NCI-H1105 treated with DMSO at 0.1 percent for 48 hours (cell line): ENCODE measurements around the gene TOR1AIP2.
"Not testable (repeated sequence)": the region's sequence is repeated elsewhere in the genome, so short reads cannot be mapped to it uniquely, and the experiment has no call there.

ENCODE experiments used
- DNase-seq: peaks from one replicate; lab custom pipeline; 2025; lab: John Stamatoyannopoulos, UW

The TOR1AIP2 gene

DNA sequence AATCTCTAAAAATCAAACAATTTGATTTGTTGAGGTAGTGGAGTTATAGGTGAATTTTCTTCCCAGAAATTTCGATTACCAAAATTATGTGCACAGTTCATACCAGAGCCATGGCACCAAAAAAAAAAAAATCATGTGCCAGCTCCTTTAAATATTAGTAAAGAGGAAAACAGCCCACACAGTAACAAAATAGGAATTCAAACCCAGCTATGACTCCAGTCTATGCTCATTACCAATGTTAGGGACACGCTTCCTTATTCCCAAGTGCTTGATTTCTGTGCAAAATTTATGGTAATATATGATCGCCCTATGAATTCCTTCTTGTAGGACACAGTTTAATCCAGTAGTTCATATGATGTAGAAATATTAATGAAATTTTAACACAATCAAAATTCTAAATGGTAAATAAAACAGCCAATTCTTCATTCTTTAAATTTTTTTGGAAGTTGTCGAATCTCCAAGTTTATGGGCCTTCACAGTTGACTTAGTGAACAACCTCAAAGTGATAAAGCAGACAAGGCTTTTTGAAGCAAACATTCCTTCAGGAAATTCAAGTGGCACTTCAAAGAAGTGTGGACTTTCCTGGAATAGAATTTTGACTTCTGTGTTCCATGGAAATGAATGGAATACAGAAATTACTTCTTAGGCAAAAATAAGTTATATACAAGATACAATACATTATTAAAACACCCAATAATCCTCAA, 1.9 kb downstream of the TOR1AIP2 start:
- no peak for DNase-seq

DNA sequence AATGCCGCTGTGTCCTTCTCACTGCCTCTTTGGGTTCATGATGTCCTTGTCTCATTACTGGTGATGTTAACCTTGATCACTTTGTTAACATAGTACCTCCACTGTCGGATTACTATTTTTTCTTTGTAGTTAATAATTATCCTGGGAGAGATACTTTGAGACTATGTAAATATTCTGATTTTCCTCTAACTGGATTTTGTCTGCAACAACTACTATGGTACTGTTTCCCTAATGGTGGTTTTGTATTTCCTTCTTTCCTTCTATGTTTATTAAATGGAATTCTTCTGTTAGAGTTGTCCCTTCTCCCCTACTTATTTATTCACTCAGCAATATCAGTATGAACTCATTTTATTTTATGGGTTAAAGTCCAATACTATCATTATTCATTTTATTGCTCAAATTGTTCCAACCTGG, 4.2 kb downstream of the TOR1AIP2 start:
- no peak for DNase-seq

DNA sequence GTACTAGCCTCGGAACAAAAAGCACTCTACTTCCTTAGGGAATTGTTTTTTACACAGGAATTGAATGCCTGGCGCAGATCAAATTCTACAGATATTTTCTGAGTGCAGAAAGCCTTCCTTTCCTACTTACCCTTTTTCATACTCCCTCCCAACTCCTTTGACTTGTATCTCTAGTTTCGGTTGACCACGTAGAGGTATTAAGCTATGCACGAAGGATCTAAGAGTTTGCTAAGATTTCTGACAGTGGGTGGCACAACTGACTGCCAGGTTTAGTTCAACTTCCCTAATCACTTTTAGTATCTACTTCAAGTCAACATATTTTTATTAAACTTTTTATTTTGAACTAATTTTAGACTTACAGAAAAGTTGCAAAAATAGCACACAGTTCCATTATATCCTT, 5.0 kb downstream of the TOR1AIP2 start:
- DNase-seq, result no peak

DNA sequence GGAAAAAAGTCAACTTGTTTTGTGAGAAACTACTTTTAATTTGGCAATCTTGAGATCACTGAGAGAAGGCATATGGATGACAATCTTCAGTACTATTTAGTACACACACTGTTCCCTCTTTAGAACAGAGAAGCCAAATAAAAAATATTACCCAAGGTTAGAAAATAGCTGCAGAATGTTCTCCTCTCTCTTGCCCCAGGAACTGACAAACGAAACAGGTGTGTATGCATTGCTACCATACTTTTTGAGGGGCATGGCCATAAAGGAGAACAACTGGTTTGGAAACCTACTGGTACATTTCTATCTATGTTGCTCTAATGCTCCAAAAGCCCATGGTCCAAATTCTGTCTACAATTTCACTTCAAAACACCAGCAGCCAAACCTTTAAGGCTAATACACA, 5.7 kb downstream of the TOR1AIP2 start:
- no peak for DNase-seq

DNA sequence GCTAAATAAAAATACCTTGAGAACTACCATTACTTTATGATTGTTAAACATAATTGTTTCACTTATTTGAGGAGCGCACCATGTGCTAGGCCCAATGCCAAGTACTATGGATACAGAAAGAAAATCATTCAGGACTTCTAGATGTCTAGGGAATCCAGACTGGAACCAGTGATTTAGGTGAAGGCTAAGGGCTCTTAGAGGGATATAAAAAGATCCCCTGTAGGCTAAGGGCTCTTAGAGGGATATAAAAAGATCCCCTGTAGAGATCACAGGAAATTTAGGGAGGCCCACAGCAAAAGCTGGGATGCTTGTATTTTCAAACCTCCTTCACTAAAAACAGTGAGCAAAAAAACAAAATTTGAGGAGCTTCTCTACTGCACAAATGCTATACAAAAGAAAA, 6.7 kb downstream of the TOR1AIP2 start:
- DNase-seq, result no peak

DNA sequence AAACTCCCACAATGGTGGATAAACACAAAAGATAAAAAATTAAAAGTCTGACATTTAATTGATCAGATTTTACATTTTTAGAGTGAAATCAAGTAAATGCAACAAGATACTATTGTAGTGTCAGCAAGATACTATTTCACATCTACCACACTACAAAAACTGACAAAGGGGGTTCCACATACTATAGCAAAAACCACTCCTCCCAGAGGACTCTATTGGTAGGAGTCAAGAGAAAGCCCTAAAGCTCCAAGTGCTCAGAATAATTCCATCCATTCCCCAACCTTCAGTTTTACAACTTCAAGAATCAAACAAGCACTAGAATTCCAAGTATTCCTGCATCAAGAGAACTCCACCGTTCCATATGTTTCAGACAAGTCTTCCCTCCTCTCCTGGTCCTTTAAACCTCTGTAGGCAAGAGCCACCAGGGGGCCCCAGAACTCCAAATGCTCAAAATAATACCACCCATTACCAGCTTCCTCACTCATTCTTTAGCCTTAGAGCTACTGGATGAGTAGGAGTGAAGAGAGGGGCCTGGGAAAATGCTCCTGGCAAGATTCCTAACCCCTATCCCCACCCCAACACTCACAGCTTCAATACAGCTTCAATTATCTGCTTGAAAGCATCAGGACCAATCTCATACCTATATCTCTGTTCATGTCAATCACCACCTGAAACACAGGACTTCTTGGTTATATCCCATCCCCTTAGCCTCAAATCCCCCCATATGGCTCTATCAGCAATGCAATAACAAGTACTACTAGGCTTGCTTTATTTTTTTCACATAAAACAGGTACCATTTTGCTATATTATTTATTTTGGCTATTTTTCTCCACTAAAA, 9.9 kb downstream of the TOR1AIP2 start:
- DNase-seq, result peak; percentile 42

DNA sequence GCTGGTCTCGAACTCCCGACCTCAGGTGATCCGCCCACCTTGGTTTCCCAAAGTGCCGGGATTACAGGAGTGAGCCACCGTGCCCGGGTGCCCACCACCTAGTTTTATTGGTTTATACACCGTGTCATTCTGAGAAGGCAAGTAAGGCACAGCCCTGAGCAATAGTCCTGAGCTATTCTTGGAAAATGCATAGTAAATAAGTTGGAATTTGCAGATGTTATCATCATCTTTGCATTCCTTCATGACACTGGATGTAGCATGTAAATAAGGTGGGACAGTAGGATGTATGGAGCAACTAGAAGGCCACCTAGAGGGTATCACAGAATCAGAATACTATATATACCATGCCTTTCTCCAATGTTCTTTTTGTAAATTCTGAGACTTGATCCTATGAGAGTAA, 11.0 kb downstream of the TOR1AIP2 start:
- no peak for DNase-seq

DNA sequence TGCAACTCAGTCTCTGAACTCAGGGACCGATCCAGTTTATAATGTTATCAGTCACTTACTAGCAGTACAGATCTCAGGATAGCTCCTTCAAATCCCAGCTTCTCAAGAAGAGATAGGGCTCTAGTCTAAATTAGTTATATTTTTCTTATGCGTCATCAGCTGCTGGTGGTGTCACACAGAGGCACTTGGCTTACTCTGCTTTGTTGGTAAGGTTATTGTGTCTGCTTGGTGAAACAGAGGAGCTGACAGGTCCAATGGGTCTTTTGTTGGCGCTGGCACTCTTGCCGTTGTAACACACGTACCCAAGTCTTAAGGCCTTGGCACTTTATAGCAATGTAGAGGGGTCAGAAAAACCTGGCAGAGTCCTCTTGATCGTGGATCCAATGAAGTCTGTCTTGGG, 12.2 kb downstream of the TOR1AIP2 start:
- DNase-seq, result no peak

DNA sequence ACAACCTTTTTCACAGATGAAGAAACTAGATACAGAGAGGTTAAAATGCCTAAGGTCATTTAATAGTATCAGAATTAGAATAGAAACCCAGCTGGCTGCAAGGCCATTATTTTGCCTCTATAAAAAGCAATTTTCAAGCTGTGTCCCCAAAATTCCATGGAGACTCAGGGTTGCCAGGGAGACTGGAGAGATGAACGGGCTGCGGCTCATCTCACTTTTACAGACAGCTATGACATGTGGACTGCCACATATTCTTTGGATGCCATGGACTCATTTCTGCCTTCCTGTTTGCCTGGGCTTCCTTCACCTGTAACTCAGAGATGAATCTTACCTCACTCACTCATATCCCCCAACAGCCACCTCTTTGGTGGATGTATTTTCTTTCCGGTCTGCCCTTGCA, 17.0 kb downstream of the TOR1AIP2 start:
- DNase-seq, result no peak

DNA sequence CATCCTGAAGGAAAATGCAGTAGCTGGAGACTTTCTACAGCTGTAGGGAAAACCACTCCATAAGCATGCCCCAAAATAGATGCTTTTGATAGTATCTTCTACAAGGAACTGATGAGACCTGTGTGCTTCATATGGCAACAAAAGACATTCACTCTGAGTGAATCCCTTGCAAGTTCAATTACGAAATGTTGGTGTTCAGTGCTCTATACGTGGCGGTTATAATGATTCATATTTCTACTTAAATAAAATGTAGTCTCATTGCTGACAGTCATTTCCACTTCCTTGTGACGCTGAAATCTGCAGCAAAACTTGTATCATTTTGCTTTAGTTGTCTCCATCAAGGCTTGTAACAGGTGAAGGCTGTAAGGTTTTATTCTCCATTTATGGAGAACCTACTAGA, 20.6 kb downstream of the TOR1AIP2 start:
- DNase-seq, result no peak

DNA sequence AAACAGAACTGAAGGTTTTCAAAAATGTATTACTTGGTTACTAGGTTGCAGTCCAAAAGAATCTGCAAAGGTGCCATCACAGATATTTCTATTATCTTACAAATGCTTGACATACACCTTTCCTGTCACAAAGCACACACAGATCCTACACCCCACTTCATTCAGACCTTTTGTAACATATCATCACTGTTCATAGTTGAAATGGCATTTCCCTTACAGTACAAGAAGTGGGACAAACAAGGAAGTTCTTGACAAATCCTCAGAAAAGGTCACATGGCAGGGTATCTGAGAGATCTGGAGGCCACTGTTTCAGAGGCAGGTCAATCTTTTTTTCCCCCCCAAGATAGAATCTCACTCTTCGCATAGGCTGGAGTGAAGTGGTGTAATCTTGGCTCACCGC, 21.3 kb downstream of the TOR1AIP2 start:
- no peak for DNase-seq

DNA sequence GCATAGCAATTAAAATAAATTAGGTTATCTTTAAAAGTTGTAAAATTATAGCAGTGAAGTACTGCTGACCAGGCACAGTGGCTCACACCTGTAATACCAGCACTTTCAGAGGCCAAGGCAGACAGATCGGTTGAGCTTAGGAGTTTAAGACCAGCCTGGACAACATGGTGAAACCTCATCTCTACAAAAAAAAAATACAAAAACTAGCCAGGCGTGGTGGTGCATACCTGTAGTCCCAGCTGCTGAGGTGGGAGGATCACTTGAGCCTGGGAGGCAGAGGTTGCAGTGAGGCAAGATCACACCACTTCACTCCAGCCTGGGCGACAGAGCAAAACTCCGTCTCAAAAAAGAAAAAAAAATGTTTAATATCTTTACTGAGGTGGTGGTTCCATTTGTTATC, 21.8 kb downstream of the TOR1AIP2 start:
- not testable (repeated sequence) for DNase-seq

DNA sequence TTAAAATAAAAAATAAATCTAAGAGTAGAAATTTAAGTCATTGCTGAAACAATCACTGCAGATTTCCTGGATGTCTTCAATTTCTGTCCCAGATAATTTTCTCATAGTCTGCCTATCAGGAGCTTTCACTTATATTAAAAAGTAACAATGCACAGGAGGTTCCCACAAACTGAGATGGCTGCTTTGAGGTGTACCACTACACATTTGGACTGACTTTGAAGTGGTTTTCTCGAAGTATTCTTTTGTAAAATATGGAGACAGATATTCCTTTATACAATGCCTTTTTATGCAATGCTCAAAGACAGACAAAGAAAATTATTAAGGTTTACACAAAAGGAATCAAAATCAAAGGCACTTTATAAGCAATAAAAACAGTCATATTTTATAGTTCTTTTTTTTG, 24.5 kb downstream of the TOR1AIP2 start:
- no peak for DNase-seq

DNA sequence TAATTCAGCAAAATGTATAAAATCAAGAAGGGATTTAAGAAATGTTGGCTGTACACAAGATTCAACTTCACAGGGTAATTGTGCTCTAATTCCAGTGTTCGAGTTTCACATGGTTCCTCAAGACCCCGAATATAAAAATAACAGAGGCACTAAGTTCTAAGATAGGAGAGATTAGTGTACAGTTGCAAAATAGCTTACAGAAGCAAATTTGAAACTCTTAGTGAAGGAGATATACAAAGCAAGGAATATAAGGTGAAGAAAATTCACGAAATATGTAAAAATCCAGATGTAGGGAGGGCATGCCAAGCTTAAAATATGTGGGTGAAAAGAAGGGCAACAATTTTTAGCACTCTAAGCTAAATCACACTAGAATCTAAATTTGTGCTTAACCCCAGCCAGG, 29.4 kb downstream of the TOR1AIP2 start:
- no peak for DNase-seq

DNA sequence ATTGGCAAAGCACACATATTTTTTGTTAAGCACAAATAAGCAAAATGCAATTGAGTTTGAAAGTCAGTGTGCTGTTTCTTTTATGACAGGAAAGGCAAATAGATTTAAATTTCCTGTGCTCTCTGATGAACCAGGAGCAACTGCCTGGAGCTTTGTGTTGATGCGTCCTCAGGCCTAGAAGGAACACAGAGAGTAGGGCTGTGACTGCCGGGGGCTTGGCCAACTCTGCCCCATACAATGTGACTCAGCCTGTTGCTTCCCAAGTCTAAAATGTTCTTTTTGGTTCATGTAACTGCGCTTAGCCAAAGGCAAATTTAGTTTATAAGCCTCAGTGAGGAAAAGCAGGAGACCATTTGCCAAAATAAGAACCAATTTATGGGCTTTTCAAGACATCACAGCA, 37.5 kb downstream of the TOR1AIP2 start:
- DNase-seq, result no peak

DNA sequence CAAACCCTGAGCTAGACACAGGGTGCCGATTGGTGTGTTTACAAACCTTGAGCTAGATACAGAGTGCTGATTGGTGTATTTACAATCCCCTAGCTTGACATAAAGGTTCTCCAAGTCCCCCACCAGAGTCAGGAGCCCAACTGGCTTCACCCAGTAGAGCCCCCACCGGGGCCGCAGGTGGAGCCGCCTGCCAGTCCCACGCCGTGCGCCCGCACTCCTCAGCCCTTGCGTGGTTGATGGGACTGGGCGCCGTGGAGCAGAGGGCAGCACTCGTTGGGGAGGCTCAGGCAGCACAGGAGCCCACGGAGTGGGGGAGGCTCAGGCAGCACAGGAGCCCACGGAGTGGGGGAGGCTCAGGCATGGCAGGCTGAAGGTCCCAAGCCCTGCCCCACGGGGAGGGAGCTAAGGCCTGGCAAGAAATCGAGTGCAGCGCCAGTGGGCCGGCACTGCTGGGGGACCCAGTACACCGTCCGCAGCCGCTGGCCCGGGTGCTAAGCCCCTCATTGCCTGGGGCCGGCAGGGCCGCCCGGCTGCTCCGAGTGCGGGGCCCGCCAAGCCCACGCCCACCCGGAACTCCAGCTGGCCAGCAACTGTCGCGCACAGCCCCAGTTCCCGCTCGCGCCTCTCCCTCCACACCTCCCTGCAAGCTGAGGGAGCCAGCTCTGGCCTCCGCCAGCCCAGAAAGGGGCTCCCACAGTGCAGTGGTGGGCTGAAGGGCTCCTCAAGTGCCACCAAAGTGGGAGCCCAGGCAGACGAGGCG, 40.7 kb downstream of the TOR1AIP2 start:
- not testable (repeated sequence) for DNase-seq

DNA sequence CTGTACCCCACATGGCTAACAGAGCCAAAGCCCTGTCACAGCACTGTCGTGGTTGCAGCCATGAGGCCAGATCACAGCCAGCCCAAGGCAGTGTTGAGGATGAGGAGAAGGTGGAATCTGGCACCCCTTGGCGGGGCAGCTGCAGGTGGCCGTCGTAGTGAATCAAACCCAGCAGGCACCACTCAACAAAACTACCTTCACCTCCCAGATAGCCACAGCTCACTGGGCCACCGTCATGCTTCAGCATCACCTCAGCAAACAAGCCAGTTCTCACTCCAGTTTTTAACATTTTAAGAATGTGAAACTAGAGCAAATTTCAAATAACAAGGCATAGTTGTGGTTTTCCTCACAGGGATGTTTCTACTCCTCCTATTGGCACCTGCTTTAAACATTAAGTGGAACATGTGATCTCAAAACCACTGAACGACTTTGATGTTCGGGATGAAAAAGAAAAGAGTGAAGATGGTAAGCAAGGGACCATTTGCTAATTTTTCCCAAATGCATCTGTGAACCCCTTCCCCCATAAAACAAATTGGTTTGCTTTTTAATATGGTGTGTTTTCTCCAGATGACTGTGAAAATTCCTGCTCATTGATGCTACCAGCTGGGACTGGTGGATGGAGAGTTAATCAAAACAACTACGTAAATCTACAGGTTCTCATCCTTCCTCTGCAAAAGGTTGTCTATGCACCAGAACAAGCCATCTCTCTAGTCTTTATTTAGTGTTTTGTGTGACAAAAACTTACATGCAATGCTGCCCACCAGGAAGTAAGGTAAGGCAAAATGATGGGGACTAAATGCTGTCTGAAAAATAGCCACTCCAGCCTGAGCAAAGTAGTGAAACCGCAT, 45.5 kb downstream of the TOR1AIP2 start:
- no peak for DNase-seq

DNA sequence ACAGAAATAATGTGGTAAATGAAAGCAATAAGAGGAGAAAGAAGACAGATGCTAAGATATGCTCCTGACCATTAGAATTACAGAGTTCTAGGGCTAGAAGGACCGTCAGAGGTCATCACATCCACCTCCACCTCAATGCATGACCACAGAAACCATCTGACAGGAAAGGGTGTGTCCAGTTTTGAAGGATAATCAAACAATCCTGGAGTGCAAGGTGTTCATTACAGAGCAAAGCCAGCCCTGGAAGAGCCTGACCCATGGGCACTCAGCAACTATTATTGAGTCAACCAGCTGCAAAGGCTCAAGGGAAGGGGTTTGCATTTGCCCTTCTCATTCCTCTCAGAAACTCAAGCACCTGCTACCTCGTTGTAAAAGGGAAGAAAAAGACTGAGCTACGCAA, 46.4 kb downstream of the TOR1AIP2 start:
- DNase-seq, result no peak

DNA sequence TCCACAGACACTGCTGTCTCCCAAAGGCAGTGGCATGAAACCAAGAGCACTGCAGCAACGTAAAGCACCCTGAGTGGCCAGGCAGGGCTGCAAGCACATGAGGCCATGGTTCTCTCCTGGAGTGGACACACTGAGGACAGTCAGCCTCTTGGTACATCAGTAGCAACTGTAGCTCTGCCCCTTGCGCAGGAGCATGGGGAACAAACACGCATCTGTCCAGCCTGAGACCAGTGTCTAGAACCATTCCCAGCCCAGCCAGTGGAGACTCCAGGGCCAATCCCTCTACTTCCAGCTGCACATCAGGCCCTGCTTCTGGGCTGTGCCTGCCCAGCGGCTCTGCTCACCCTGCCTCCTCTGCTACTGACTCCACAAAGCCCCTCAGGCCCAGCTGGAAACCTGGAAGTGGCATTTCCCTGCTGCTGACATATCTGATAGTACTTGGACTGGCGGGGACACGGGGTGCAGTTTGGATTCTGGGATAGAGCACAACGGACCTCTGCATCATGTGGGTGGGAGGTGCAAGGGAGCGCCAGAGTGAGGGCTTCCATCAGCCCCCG, 49.0 kb downstream of the TOR1AIP2 start:
- DNase-seq, result no peak

DNA sequence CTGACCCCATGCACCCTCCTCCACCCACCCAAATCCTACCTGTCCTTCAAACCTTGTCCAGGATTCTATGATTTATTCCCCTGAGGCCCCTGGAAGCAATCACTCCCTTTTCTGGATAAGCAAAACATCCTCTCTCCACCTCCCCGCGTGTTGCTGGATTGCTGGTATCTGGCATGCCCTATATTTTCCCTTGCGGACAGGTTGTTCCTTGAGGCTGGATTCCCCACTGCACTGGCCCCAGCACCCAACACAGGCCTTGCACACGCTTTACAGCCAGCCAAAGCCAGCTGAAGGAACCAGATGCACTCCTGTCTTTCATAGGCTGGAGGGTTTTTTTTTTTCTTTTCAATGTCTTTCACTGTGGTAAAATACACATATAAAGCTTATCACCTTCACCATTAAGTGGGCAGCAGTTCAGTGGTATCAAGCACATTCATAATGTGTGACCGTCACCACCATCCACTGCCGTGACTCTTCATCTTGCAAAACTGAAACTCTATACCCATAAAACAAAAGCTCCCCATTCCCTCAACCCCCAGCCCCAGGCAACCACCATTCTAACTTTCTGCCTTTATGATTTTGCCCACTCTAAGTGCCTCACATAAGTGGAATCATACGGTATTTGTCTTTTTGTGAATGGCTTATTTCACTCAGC, 50.9 kb downstream of the TOR1AIP2 start:
- no peak for DNase-seq
